ENCODE results near the gene CDC20. TPM values are rescaled to one million over a fixed set of nuclear protein-coding genes. Genes with fewer than 3 reads are reported as not detected.

Gene CDC20
- polyA plus RNA-seq, 3 donors, result 0.08 to 0.10 TPM; not detected in 1

DNA sequence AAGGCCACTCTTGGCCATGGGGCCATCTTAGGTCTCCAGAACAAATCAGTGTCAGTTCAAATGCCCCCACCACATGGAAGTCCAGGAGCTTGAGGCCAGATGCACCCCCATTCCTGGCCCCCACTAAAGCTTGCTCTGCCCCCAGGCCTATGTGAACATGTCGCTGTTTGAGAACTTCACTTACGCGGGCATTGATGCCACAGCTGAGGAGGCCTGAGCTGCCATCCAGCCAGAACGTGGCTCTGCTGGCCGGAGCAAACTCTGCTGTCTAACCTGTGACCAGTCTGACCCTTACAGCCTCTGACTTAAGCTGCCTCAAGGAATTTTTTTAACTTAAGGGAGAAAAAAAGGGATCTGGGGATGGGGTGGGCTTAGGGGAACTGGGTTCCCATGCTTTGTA lies 36.3 kb upstream of the CDC20 start:
- Histone ChIP-seq H3K27ac (ENCODE audit: low read depth in 1 of 2, low read length in 2 of 2) (no peak overlapping the region), H3K4me2 (replicated peaks; ENCODE audit: extremely low read depth, low read length, poor library complexity, severe bottlenecking) (no peak overlapping the region), H3K27me3 (ENCODE audit: control insufficient read depth in 2 of 2, insufficient read depth in 2 of 2, low read length in 2 of 2) (no peaks in the 10 kb centered on the region), H3K36me3 (replicated peaks in 1 of 2; ENCODE audit: control insufficient read depth in 1 of 2, insufficient read depth in 2 of 2, low read length in 2 of 2) (no peaks in the 10 kb centered on the region), H3K9ac (ENCODE audit: insufficient read depth, low read length, poor library complexity, severe bottlenecking) (no peak overlapping the region), H3K9me3 (replicated peaks in 1 of 2; ENCODE audit: control insufficient read depth in 1 of 2, insufficient read depth in 1 of 2, low read length in 2 of 2) (no peaks in the 10 kb centered on the region), H3K4me1 (ENCODE audit: control insufficient read depth in 1 of 2, insufficient read depth in 2 of 2, low read length in 2 of 2) (no peaks in the 10 kb centered on the region), H3K4me3 (replicated peaks in 1 of 3; ENCODE audit: low read depth in 2 of 3, low read length in 3 of 3) (no peak overlapping the region), H3K79me2 (ENCODE audit: insufficient read depth, low read length) (no peaks in the 10 kb centered on the region), H2AFZ (ENCODE audit: insufficient read depth, low read depth, low read length, poor library complexity, severe bottlenecking) (no peak overlapping the region), H4K20me1 (ENCODE audit: insufficient read depth, low read length) (no peaks in the 10 kb centered on the region)
- 100% methylated on average over 5 of the region's 5 CpGs for WGBS (ENCODE audit: insufficient coverage)
- Mint-ChIP-seq H3K27ac (no peak overlapping the region), H3K4me3 (no peak overlapping the region), H3K9me3 (peaks cover 0 to 18% (median 13%) of the 10 kb centered on the region in 7 donors), H3K36me3 (no peaks in the 10 kb centered on the region), H3K4me1 (peaks cover 3% of the 10 kb centered on the region), H3K27me3 (ENCODE audit: low read depth in 3 of 3) (peaks cover 0 to 6% (median 5%) of the 10 kb centered on the region in 3 donors)
- intact Hi-C loops (cut with micrococcal nuclease), result no loop called here
- TF ChIP-seq, protein P1, sequence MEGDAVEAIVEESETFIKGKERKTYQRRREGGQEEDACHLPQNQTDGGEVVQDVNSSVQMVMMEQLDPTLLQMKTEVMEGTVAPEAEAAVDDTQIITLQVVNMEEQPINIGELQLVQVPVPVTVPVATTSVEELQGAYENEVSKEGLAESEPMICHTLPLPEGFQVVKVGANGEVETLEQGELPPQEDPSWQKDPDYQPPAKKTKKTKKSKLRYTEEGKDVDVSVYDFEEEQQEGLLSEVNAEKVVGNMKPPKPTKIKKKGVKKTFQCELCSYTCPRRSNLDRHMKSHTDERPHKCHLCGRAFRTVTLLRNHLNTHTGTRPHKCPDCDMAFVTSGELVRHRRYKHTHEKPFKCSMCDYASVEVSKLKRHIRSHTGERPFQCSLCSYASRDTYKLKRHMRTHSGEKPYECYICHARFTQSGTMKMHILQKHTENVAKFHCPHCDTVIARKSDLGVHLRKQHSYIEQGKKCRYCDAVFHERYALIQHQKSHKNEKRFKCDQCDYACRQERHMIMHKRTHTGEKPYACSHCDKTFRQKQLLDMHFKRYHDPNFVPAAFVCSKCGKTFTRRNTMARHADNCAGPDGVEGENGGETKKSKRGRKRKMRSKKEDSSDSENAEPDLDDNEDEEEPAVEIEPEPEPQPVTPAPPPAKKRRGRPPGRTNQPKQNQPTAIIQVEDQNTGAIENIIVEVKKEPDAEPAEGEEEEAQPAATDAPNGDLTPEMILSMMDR (IDR thresholded peaks at IDR 0.05), result no peak
- DNase-seq, result no peak

DNA sequence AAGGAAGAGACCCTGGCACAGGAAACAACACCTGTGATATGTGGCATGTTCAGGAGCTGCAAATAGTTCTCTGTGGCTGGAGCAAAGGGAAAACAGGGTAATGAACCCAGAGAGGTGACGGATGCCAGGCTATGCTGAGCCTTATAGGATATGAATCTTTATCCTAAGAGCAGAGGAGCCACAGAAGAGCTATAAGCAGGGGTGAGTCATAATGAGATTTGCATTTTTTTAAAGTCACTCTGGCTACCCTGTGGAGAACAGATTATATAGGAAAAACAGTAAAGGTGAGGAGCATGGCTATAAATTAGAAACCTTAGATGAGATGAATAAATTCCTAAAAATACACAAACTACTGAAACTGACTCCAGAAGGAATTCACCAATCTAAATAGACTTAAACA lies 34.0 kb upstream of the CDC20 start:
- intact Hi-C loops (cut with micrococcal nuclease), result no loop called here
- peaks cover 0 to 4% of the 10 kb centered on the region in 2 donors for H3K9me3 ChIP-seq (replicated peaks in 1 of 2; ENCODE audit: control insufficient read depth in 1 of 2, insufficient read depth in 1 of 2, low read length in 2 of 2)
- H3K27me3 Mint-ChIP-seq (ENCODE audit: low read depth in 3 of 3), result peaks cover 0 to 5% (median 5%) of the 10 kb centered on the region in 3 donors
- H3K27ac Mint-ChIP-seq, result no peak overlapping the region
- H3K4me3 ChIP-seq (replicated peaks in 1 of 3; ENCODE audit: low read depth in 2 of 3, low read length in 3 of 3), result no peak overlapping the region
- peaks cover 4 to 23% (median 20%) of the 10 kb centered on the region in 7 donors for H3K9me3 Mint-ChIP-seq
- TF ChIP-seq, protein P1 (IDR thresholded peaks at IDR 0.05), result no peak
- no peaks in the 10 kb centered on the region for H3K79me2 ChIP-seq (ENCODE audit: insufficient read depth, low read length)
- 83% methylated on average over 1 of the region's 1 CpG for WGBS (ENCODE audit: insufficient coverage)
- no peak overlapping the region for H2AFZ ChIP-seq (ENCODE audit: insufficient read depth, low read depth, low read length, poor library complexity, severe bottlenecking)
- H3K4me1 Mint-ChIP-seq, result peaks cover 5% of the 10 kb centered on the region
- no peaks in the 10 kb centered on the region for H3K27me3 ChIP-seq (ENCODE audit: control insufficient read depth in 2 of 2, insufficient read depth in 2 of 2, low read length in 2 of 2)
- no peak overlapping the region for H3K4me2 ChIP-seq (replicated peaks; ENCODE audit: extremely low read depth, low read length, poor library complexity, severe bottlenecking)
- peaks cover 3% of the 10 kb centered on the region in 2 donors for H3K4me1 ChIP-seq (ENCODE audit: control insufficient read depth in 1 of 2, insufficient read depth in 2 of 2, low read length in 2 of 2)
- no peaks in the 10 kb centered on the region for H3K36me3 ChIP-seq (replicated peaks in 1 of 2; ENCODE audit: control insufficient read depth in 1 of 2, insufficient read depth in 2 of 2, low read length in 2 of 2)
- no peaks in the 10 kb centered on the region for H4K20me1 ChIP-seq (ENCODE audit: insufficient read depth, low read length)
- H3K36me3 Mint-ChIP-seq, result no peaks in the 10 kb centered on the region
- no peak overlapping the region for H3K27ac ChIP-seq (ENCODE audit: low read depth in 1 of 2, low read length in 2 of 2)
- H3K9ac ChIP-seq (ENCODE audit: insufficient read depth, low read length, poor library complexity, severe bottlenecking), result no peak overlapping the region
- no peak overlapping the region for H3K4me3 Mint-ChIP-seq
- DNase-seq, result no peak
